ENCODE results near the gene MYBPC2. TPM values are rescaled to one million over a fixed set of nuclear protein-coding genes. Genes with fewer than 3 reads are reported as not detected.

Gene MYBPC2
- total RNA-seq, 1 donor from 2014 or later = 0.61 TPM

- peaks cover 15% of the 10 kb centered on the region for H3K27me3 Mint-ChIP-seq (ENCODE audit: unreplicated experiment)
- peaks cover 18% of the 10 kb centered on the region for H3K36me3 Mint-ChIP-seq (ENCODE audit: unreplicated experiment)
- peaks cover 21% of the 10 kb centered on the region for H3K4me1 Mint-ChIP-seq (ENCODE audit: low read depth, unreplicated experiment)
These were observed 57.7 kb downstream of the MYBPC2 start for GRCh38 chr19:50490411-50490811.

GRCh38 chr19:50490991-50491472, 58.3 kb downstream of the MYBPC2 start:
- peaks cover 13% of the 10 kb centered on the region for H3K36me3 Mint-ChIP-seq (ENCODE audit: unreplicated experiment)
- H3K9me3 Mint-ChIP-seq (ENCODE audit: unreplicated experiment) = peaks cover 17% of the 10 kb centered on the region
- TF ChIP-seq CTCF (IDR thresholded peaks at IDR 0.05; ENCODE audit: partially characterized antibody, unreplicated experiment) = no peak
- peaks cover 21% of the 10 kb centered on the region for H3K4me1 Mint-ChIP-seq (ENCODE audit: low read depth, unreplicated experiment)
- peaks cover 15% of the 10 kb centered on the region for H3K27me3 Mint-ChIP-seq (ENCODE audit: unreplicated experiment)
- DNase-seq = no peak
- H3K4me3 Mint-ChIP-seq (ENCODE audit: unreplicated experiment) = peak overlapping the region; percentile 77
- H3K27ac Mint-ChIP-seq (ENCODE audit: unreplicated experiment) = peak overlapping the region; percentile 55

More at GRCh38 chr19:50490411-50490811, 57.7 kb downstream of the MYBPC2 start:
- H3K27ac Mint-ChIP-seq (ENCODE audit: unreplicated experiment) = peak overlapping the region; percentile 55
- TF ChIP-seq CTCF (IDR thresholded peaks at IDR 0.05; ENCODE audit: partially characterized antibody, unreplicated experiment) = no peak
- no peak for DNase-seq
- no peak overlapping the region for H3K4me3 Mint-ChIP-seq (ENCODE audit: unreplicated experiment)
- H3K9me3 Mint-ChIP-seq (ENCODE audit: unreplicated experiment) = peaks cover 20% of the 10 kb centered on the region

- DNase-seq = no peak
- H3K9me3 Mint-ChIP-seq (ENCODE audit: unreplicated experiment) = peaks cover 11% of the 10 kb centered on the region
- peaks cover 6% of the 10 kb centered on the region for H3K36me3 Mint-ChIP-seq (ENCODE audit: unreplicated experiment)
- peak overlapping the region; percentile 46 for H3K4me3 Mint-ChIP-seq (ENCODE audit: unreplicated experiment)
- H3K27me3 Mint-ChIP-seq (ENCODE audit: unreplicated experiment) = peaks cover 15% of the 10 kb centered on the region
- H3K27ac Mint-ChIP-seq (ENCODE audit: unreplicated experiment) = peak overlapping the region; percentile 71
- peaks cover 21% of the 10 kb centered on the region for H3K4me1 Mint-ChIP-seq (ENCODE audit: low read depth, unreplicated experiment)
- TF ChIP-seq CTCF (IDR thresholded peaks at IDR 0.05; ENCODE audit: partially characterized antibody, unreplicated experiment) = no peak
These were observed 59.8 kb downstream of the MYBPC2 start for GRCh38 chr19:50492303-50493052.

GRCh38 chr19:50493171-50493570, 60.5 kb downstream of the MYBPC2 start:
- Mint-ChIP-seq H3K27me3 (ENCODE audit: unreplicated experiment) (peaks cover 15% of the 10 kb centered on the region), H3K36me3 (ENCODE audit: unreplicated experiment) (peaks cover 6% of the 10 kb centered on the region), H3K9me3 (ENCODE audit: unreplicated experiment) (peaks cover 11% of the 10 kb centered on the region), H3K4me3 (ENCODE audit: unreplicated experiment) (no peak overlapping the region), H3K4me1 (ENCODE audit: low read depth, unreplicated experiment) (peaks cover 21% of the 10 kb centered on the region), H3K27ac (ENCODE audit: unreplicated experiment) (no peak overlapping the region)
- TF ChIP-seq CTCF (IDR thresholded peaks at IDR 0.05; ENCODE audit: partially characterized antibody, unreplicated experiment) = no peak
- DNase-seq = no peak
